NCI-H524 treated with DMSO at 0.1 percent for 48 hours (cell line): ENCODE measurements around the gene TFDP2.
A peak's percentile ranks its signal among the peaks of the same experiment; 100 is the strongest.
"Not testable (repeated sequence)": the region's sequence is repeated elsewhere in the genome, so short reads cannot be mapped to it uniquely, and the experiment has no call there.

Source experiments
- DNase-seq: peaks from one replicate; lab custom pipeline; 2025; lab: John Stamatoyannopoulos, UW

The TFDP2 gene

GRCh38 chr3:141925677-141926076 is 223.7 kb downstream of the TFDP2 start:
- not testable (repeated sequence) for DNase-seq

- no peak for DNase-seq
These were observed 228.0 kb downstream of the TFDP2 start for GRCh38 chr3:141921316-141921715.

DNA sequence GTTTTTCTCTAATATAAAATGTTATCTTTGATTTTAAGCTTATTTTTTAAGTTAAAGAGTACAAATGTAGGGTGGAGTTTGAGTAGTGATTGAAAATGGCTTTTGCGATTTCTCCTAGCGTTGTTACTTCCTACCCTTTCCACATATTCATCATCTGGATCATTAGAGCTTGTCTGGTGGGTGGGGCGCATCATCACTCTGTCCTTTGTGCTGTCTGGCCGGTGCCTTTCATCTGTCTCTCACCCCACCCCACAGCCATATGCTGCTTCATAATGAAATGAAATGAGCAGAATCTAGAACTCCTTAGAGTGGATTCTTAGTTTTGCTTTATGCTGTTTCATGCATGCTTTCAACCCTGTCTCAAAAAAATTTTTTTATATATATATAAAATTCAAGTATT is 228.6 kb downstream of the TFDP2 start:
- DNase-seq = no peak

DNA sequence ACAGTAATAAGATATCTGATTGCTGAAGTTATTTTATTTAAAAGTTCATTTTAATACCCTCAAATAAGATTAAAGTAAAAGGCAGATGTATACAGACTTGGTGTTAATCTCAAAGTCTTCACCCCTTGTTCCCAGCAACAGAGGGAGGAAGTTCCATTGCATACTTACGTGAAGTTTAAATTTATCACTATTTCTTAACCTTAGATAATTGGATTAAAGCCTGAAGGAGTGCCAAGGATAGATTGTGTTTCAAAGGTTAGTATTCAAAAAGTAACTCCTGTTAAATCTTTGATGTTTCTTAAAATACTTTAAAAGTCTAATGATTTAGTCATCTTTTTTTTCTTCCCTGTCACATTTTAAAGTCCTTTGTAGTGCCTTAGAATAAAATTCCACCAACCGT is 233.6 kb downstream of the TFDP2 start:
- DNase-seq = no peak

DNA sequence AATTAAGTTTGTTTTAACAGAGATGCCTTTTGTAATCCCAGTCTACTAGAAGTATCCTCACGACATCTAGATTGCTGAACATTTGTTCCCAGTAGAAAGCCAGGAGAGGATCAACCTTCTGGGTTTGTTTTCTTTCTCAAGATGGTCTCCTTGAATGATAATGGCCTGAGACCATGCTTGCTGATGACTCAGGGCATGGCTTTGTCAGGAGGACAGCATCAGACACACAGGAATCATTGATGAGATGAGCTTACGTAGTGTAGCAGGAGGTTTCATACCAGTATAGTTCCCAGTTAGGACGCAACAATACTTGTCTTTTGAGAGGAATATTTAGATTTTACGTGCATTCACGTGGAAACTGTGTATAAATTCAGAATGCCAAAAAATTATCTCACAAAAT is 234.3 kb downstream of the TFDP2 start:
- DNase-seq = no peak

- no peak for DNase-seq
These were observed 235.0 kb downstream of the TFDP2 start for GRCh38 chr3:141914311-141914710.

- DNase-seq = peak; percentile 53
These were observed 236.1 kb downstream of the TFDP2 start for GRCh38 chr3:141913150-141913811.

- not testable (repeated sequence) for DNase-seq
These were observed 239.4 kb downstream of the TFDP2 start for GRCh38 chr3:141909986-141910385.

DNA sequence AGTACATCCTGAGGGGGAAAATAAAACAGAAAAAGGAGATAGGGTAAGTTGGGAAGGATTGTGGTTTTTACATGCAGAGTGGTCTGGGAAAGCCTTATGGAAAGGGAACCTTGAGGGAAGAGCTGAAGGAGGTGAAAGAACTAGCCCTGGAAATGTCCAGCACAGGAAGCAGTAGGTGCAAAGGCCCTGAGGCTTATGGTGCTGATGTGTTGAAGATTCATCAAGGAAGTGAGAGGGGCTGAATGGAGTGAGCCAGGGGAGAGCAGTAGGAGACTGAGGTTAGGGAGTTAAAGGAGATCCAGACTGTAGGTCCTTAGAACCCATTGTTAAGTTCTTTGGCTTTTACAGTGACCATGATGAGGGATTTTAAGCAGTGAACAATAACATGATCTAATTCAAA is 239.9 kb downstream of the TFDP2 start:
- DNase-seq = no peak

- DNase-seq = no peak
These were observed 244.2 kb downstream of the TFDP2 start for GRCh38 chr3:141905129-141905528.

GRCh38 chr3:141904203-141904602 is 245.1 kb downstream of the TFDP2 start:
- DNase-seq = no peak

DNA sequence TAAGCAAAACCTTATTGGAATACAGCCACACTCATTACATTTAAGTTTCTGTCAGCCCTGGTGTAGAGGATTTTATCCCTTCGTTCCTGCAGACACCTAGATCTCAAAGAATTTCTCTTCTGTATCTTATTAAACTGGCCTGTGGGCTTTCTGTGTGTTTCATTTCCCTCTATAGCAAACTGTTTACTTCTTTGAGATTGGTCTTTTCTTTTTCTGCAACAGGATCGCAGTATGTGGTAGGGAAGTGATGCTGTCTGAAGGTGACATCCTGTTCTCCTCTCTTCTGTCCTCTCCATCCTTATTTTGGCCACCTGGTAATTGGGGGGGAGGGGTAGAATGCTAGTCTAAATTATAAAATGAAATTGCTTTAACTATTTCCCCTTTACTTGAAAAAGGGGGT is 247.4 kb downstream of the TFDP2 start:
- no peak for DNase-seq

DNA sequence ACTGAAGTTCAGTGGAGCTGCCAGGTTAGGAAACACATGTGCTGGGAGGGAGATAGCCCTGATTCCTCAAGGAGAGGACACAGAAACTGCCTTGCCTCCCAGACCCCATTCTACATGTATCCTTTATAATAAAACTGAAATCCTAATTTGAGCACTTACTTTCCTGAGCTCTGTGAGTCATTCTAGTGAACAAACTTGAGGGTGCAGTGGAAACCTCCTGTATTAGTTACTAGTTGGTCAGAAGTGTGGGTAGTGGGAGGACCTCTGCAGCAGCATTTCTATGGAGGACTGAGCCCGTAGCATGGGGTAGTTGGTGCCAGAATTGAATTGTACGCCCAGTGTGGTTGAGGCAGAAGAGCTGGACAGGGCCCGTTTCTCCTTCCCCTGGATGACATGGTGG is 249.0 kb downstream of the TFDP2 start:
- no peak for DNase-seq

DNA sequence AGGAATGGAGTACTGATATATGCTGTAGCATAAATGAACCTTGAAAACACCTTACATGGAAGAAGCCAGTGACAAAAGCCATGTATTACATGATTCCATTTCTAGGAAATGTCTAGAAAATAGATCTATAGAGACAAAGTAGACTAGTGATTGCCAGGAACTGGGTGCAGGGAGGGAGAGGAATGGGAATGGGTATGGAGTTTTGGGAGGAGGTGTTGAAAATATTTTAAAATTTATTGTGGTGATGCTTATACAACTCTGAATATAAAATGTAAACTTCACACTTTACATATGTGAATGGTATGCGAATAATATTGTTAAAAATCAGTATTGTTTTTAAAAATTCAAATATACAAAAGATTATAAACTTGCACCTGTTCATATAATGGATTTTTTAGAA is 250.4 kb downstream of the TFDP2 start:
- no peak for DNase-seq

DNA sequence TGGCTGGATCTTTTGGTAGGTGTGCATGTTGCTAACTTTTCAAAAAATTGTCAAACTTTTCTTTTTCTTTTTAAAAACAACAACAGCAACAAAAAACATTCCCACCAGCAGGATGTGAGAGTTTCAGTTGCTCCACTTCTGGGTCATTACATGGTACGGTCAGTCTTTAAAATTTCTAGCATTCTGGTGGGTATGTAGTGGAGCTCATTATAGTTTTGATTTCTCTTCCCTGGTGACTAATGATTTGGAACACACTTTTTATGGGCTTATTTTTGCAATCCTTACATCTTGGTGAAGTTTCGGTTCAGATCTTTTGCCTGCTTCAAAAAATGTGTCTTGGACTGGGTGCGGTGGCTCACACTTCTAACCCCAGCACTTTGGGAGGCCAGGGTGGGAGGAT is 253.6 kb downstream of the TFDP2 start:
- DNase-seq = no peak

GRCh38 chr3:141894524-141895176 is 254.7 kb downstream of the TFDP2 start:
- DNase-seq = no peak
